Esophagus muscularis mucosa (tissue), 3 donors: Measurements from ENCODE around the gene SEC14L1.

Experiments used
- POLR2AphosphoS5 ChIP-seq, 2 donors: sonication (generic); formaldehyde crosslinking; IDR thresholded peaks; one replicate each; pipeline ENCODE4 v1.6.1; 2017; ENCODE audit warnings: antibody characterized with exemption in 2 of 2
- TF ChIP-seq, protein P1 (sequence below), 3 experiments: fragments of 200-600 bp in 2 of 3; fragments of 450-650 bp in 1 of 3; sonication (generic) in 2 of 3; IDR thresholded peaks; one replicate each; pipeline ENCODE4 v1.5.1; 2017 to 2019; ENCODE audit warnings: antibody characterized with exemption in 3 of 3, mild to moderate bottlenecking in 2 of 3, moderate library complexity in 1 of 3

DNA sequence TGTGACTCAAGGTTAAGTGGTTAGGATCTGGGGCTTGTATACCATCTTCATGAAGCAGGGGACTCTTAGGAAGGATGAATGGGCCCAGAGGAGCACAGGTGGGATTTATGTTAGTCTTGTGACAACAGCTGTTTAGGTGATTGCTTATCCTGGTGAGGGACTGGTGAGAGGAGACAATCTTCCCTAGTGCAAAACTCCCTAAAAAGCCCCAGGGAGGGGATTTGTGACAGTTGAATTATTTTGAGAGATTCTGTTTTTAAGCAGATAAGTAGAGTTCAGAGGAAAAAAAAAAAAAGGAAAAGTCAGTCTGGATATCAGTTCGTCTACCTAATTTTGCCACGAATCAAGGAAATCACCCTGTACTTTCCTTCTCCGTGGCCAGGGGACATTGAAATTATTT, 35.1 kb upstream of the SEC14L1 start:
- TF ChIP-seq, protein P1, sequence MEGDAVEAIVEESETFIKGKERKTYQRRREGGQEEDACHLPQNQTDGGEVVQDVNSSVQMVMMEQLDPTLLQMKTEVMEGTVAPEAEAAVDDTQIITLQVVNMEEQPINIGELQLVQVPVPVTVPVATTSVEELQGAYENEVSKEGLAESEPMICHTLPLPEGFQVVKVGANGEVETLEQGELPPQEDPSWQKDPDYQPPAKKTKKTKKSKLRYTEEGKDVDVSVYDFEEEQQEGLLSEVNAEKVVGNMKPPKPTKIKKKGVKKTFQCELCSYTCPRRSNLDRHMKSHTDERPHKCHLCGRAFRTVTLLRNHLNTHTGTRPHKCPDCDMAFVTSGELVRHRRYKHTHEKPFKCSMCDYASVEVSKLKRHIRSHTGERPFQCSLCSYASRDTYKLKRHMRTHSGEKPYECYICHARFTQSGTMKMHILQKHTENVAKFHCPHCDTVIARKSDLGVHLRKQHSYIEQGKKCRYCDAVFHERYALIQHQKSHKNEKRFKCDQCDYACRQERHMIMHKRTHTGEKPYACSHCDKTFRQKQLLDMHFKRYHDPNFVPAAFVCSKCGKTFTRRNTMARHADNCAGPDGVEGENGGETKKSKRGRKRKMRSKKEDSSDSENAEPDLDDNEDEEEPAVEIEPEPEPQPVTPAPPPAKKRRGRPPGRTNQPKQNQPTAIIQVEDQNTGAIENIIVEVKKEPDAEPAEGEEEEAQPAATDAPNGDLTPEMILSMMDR (IDR thresholded peaks at IDR 0.05), result no peak
- TF ChIP-seq POLR2AphosphoS5 (IDR thresholded peaks at IDR 0.05), result no peak
